CD8-positive, alpha-beta memory T cell (primary cell): ENCODE results near the gene VSTM2B. TPM values are rescaled to one million over a fixed set of nuclear protein-coding genes. Genes with fewer than 3 reads are reported as not detected.
"Not testable (repeated sequence)": the region's sequence is repeated elsewhere in the genome, so short reads cannot be mapped to it uniquely, and the experiment has no call there.

Experiments
- CTCF ChIA-PET: fragments of 350-600 bp; sonication (Branson Sonifier 250); formaldehyde crosslinking; loops from one replicate; lab custom pipeline; 2021; ENCODE audit warnings: antibody characterized with exemption; lab: Charles Lee
- POLR2A ChIA-PET: fragments of 350-600 bp; sonication (Branson Sonifier 250); formaldehyde crosslinking; loops from one replicate; lab custom pipeline; 2021; ENCODE audit warnings: antibody characterized with exemption; lab: Charles Lee
- DNase-seq, 5 donors: peaks; one replicate each; pipeline versions ENCODE4 v3.0.0 to v3.0.0-alpha.2; 2020 to 2022; ENCODE audit warnings: mixed read lengths in 1 of 5
- H3K27ac ChIP-seq: one replicate; pipeline ENCODE4 v1.7.0; 2013; ENCODE audit warnings: low read depth, mild to moderate bottlenecking, low read length, moderate library complexity
- H3K27me3 ChIP-seq: 2 replicates; pipeline ENCODE4 v1.7.0; 2013; ENCODE audit warnings: low read length, mild to moderate bottlenecking; ENCODE audit not compliant: insufficient read depth, poor library complexity, severe bottlenecking
- H3K36me3 ChIP-seq: 2 replicates; pipeline ENCODE4 v1.7.0; 2013; ENCODE audit warnings: mild to moderate bottlenecking, low read length, moderate library complexity; ENCODE audit not compliant: insufficient read depth
- H3K4me1 ChIP-seq: 2 replicates; pipeline ENCODE4 v1.7.0; 2013; ENCODE audit warnings: mild to moderate bottlenecking, low read length, moderate library complexity; ENCODE audit not compliant: insufficient read depth
- H3K4me3 ChIP-seq: 2 replicates; pipeline ENCODE4 v1.7.0; 2013; ENCODE audit warnings: mild to moderate bottlenecking, low read length
- H3K9me3 ChIP-seq: 2 replicates; pipeline ENCODE4 v1.7.0; 2013; ENCODE audit warnings: mild to moderate bottlenecking, low read length
- H3K27ac Mint-ChIP-seq, 8 donors: one replicate each; pipeline ENCODE4 v1.8.0; 2020 to 2021; ENCODE audit warnings: mixed read lengths in 8 of 8, mild to moderate bottlenecking in 6 of 8, inconsistent platforms in 3 of 8, moderate library complexity in 3 of 8
- H3K27me3 Mint-ChIP-seq, 2 donors: one replicate each; pipeline ENCODE4 v1.8.0; 2020 to 2021; ENCODE audit warnings: mixed read lengths in 2 of 2, mild to moderate bottlenecking in 1 of 2, moderate library complexity in 1 of 2
- H3K36me3 Mint-ChIP-seq, 3 donors: one replicate each; pipeline ENCODE4 v1.8.0; 2020 to 2021; ENCODE audit warnings: mixed read lengths in 3 of 3, inconsistent platforms in 1 of 3, mild to moderate bottlenecking in 1 of 3
- H3K4me1 Mint-ChIP-seq, 3 donors: one replicate each; pipeline ENCODE4 v1.8.0; 2020 to 2021; ENCODE audit warnings: mixed read lengths in 3 of 3, inconsistent platforms in 1 of 3, mild to moderate bottlenecking in 1 of 3
- H3K4me3 Mint-ChIP-seq, 7 donors: one replicate each; pipeline ENCODE4 v1.8.0; 2020 to 2021; ENCODE audit warnings: mixed read lengths in 7 of 7, mild to moderate bottlenecking in 6 of 7, moderate library complexity in 4 of 7, inconsistent platforms in 2 of 7
- H3K9me3 Mint-ChIP-seq, 5 donors: one replicate each; pipeline ENCODE4 v1.8.0; 2020 to 2022; ENCODE audit warnings: mixed read lengths in 5 of 5, mild to moderate bottlenecking in 3 of 5, moderate library complexity in 2 of 5, inconsistent platforms in 1 of 5
- polyA plus RNA-seq: library from polyadenylated mRNA; unstranded; fragments of 300-500 nt; fragmentation: Illumina TruSeq; gene quantifications from one replicate; pipeline ENCODE4 v1.2.3, GENCODE V29; 2021
- total RNA-seq, 2 experiments: library from RNA; stranded (reverse); gene quantifications; one replicate each; pipeline ENCODE4 v1.2.3, GENCODE V29; 2021

The VSTM2B gene
- total and polyA plus RNA-seq, 3 experiments from 2014 or later = not detected

- H3K4me3 ChIP-seq, CTCF ChIA-PET, H3K36me3 ChIP-seq, H3K9me3 ChIP-seq, H3K4me3 Mint-ChIP-seq, H3K27me3 ChIP-seq, POLR2A ChIA-PET, H3K4me1 ChIP-seq, H3K27ac Mint-ChIP-seq, DNase-seq, H3K4me1 Mint-ChIP-seq, H3K9me3 Mint-ChIP-seq, H3K27ac ChIP-seq, H3K36me3 Mint-ChIP-seq: not testable (repeated sequence)
- peaks cover 10 to 26% of the 10 kb centered on the region in 2 donors for H3K27me3 Mint-ChIP-seq
Observed at GRCh38 chr19:29545447-29545846, 19.7 kb downstream of the VSTM2B start.

DNA sequence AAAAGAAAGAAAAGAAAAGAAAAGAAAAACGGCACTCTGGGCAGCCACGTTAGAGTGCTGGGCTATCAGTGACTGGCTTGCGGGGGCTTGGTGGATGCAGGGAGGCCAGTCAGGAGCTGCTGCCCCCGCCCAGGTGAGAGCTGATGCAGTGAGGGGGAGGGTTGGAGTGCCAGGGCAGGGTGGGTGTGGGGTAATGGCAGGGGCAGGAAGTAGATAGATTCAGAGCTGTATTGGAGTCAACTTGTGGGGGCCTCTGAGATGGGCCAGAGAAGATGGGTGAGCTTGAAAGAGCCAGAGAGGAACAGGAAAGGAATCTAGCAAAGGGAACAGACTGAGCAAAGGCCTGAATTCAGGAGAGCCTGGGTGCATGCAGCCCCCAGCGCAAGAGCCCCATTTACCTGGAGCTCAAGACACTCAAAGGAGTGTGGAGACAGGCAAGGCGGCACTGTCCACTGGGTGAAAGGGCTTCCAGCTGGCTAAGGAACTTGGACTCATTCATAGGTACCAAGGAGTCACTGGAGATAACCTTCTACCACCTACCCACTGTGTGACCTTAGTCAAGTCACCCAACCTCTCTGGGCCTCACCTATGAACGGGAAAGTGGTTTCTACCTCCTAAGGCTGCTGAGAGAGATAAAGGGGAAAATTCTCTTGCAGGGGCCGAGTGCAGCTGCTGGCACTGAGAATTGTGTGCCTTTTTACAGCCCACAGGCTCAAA, 20.2 kb downstream of the VSTM2B start:
- Mint-ChIP-seq H3K9me3 (peaks cover 0 to 3% (median 3%) of the 10 kb centered on the region in 5 donors), H3K27ac (no peak overlapping the region), H3K27me3 (peaks cover 10 to 28% of the 10 kb centered on the region in 2 donors), H3K4me1 (no peaks in the 10 kb centered on the region), H3K4me3 (no peak overlapping the region), H3K36me3 (peaks cover 0 to 5% (median 0%) of the 10 kb centered on the region in 3 donors)
- H3K4me1 ChIP-seq = no peaks in the 10 kb centered on the region
- H3K27me3 ChIP-seq = no peaks in the 10 kb centered on the region
- H3K36me3 ChIP-seq = no peaks in the 10 kb centered on the region
- no peaks in the 10 kb centered on the region for H3K9me3 ChIP-seq
- no peak overlapping the region for H3K4me3 ChIP-seq
- DNase-seq = no peak
- ChIA-PET CTCF (no interaction called here), POLR2A (no interaction called here)
- no peak overlapping the region for H3K27ac ChIP-seq

DNA sequence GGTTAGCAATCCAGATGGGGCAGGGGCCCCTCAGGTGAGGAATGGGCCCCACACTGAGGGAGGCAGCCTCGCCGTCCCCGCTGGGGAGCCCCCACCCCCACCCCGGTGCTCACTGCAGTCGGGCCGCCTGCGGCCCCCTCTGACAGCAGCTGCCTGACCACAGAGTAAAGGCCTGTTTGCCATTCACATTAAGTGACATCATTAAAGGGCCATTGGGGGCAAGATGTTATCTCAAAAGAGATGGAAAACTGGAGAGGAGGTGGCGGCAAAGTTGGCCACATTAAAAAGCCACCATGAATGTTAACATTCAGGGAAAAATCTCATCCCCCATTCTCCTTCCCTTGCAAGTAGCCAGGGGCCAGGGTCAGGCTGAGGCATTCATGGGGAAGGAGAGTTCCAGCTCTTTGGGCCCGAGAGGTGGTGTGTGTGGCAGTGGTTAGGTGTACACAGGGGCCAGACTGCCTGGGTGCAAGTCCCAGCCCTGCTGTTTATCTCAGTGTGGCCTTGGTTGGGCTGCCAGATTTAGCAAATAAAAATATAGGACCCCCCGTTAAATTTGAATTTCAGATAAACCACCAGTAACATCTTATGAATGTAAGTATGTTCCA, 20.9 kb downstream of the VSTM2B start:
- Histone ChIP-seq H3K27me3 (no peaks in the 10 kb centered on the region), H3K9me3 (no peaks in the 10 kb centered on the region), H3K36me3 (no peaks in the 10 kb centered on the region), H3K4me3 (no peak overlapping the region), H3K4me1 (no peaks in the 10 kb centered on the region), H3K27ac (no peak overlapping the region)
- no peaks in the 10 kb centered on the region for H3K4me1 Mint-ChIP-seq
- H3K27ac Mint-ChIP-seq = no peak overlapping the region
- H3K27me3 Mint-ChIP-seq = peaks cover 10 to 28% of the 10 kb centered on the region in 2 donors
- ChIA-PET CTCF (no interaction called here), POLR2A (no interaction called here)
- H3K36me3 Mint-ChIP-seq = peaks cover 0 to 5% (median 0%) of the 10 kb centered on the region in 3 donors
- peaks cover 0 to 3% (median 3%) of the 10 kb centered on the region in 5 donors for H3K9me3 Mint-ChIP-seq
- DNase-seq = no peak
- no peak overlapping the region for H3K4me3 Mint-ChIP-seq

DNA sequence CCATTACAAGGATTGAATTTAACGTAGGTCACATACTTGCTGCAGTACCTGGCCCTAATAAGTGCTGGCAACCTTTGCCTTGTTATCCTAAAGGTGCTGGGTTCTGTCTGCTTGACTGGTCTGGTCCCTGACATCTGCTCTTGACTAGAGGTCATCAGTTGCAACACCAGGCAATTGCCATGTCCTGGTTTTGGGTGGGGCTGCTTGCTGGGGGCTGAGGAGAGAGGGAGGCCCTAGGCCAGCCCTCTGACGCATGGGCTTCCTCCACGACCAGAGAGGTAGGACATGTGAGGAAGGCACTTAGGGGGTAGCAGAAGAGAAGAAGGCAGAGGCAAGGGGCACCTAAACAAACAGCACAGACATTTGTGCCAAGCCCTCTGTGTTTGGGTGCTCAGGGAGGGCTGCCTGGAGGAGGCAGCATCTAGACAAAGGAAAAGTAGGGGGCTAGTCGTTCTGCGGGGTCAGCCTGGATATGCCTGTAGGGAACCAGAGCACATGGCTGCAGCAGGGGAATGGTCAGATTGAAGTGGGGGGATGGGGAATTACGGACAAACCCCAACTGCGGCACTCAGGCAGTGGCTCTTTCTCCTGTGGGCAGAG, 21.7 kb downstream of the VSTM2B start:
- Mint-ChIP-seq H3K27ac (no peak overlapping the region), H3K4me3 (no peak overlapping the region), H3K4me1 (no peaks in the 10 kb centered on the region), H3K9me3 (peaks cover 0 to 3% (median 3%) of the 10 kb centered on the region in 5 donors), H3K36me3 (peaks cover 0 to 5% (median 0%) of the 10 kb centered on the region in 3 donors), H3K27me3 (peaks cover 10 to 28% of the 10 kb centered on the region in 2 donors)
- ChIA-PET POLR2A (no interaction called here), CTCF (no interaction called here)
- Histone ChIP-seq H3K27me3 (no peaks in the 10 kb centered on the region), H3K4me3 (no peak overlapping the region), H3K4me1 (no peaks in the 10 kb centered on the region), H3K9me3 (no peaks in the 10 kb centered on the region), H3K36me3 (no peaks in the 10 kb centered on the region), H3K27ac (no peak overlapping the region)
- DNase-seq = no peak

DNA sequence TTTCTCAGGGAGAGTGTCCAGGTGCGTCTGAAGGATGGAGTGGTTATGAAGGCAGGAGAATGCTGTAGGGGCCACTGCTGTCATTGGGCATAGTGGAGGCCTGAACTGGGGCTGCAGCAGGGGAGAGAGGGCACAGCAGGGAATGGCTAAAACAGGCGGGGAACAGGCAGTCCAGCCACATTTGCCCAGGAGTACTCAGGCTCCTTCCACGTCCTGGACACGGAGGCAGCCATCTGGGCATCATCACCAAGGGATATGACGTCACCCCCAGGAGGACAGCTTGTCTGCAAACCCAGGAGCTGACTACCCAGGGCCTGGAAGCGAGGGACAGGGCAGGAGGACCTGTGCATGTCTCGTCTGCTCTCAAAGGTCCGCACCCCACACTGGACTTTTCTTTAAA, 22.2 kb downstream of the VSTM2B start:
- Mint-ChIP-seq H3K27me3 (peaks cover 10 to 28% of the 10 kb centered on the region in 2 donors), H3K36me3 (peaks cover 0 to 5% (median 0%) of the 10 kb centered on the region in 3 donors), H3K4me1 (no peaks in the 10 kb centered on the region), H3K27ac (no peak overlapping the region), H3K4me3 (no peak overlapping the region), H3K9me3 (peaks cover 0 to 5% (median 4%) of the 10 kb centered on the region in 5 donors)
- ChIA-PET CTCF (no interaction called here), POLR2A (no interaction called here)
- Histone ChIP-seq H3K4me3 (no peak overlapping the region), H3K36me3 (no peaks in the 10 kb centered on the region), H3K27me3 (no peaks in the 10 kb centered on the region), H3K27ac (no peak overlapping the region), H3K4me1 (no peaks in the 10 kb centered on the region), H3K9me3 (no peaks in the 10 kb centered on the region)
- DNase-seq = no peak

GRCh38 chr19:29548483-29549085, 22.8 kb downstream of the VSTM2B start:
- Mint-ChIP-seq H3K4me3 (no peak overlapping the region), H3K36me3 (peaks cover 0 to 8% (median under 1%) of the 10 kb centered on the region in 3 donors), H3K9me3 (peaks cover 2 to 11% (median 10%) of the 10 kb centered on the region in 5 donors), H3K27me3 (peaks cover 12 to 31% of the 10 kb centered on the region in 2 donors), H3K4me1 (no peaks in the 10 kb centered on the region), H3K27ac (no peak overlapping the region)
- Histone ChIP-seq H3K4me1 (no peaks in the 10 kb centered on the region), H3K27ac (no peak overlapping the region), H3K36me3 (no peaks in the 10 kb centered on the region), H3K27me3 (no peaks in the 10 kb centered on the region), H3K9me3 (no peaks in the 10 kb centered on the region), H3K4me3 (no peak overlapping the region)
- CTCF ChIA-PET = no interaction called here
- no peak for DNase-seq
- POLR2A ChIA-PET = no interaction called here

GRCh38 chr19:29549105-29550070, 23.6 kb downstream of the VSTM2B start:
- Histone ChIP-seq H3K4me3 (no peak overlapping the region), H3K27ac (no peak overlapping the region), H3K4me1 (no peaks in the 10 kb centered on the region), H3K27me3 (no peaks in the 10 kb centered on the region), H3K36me3 (no peaks in the 10 kb centered on the region), H3K9me3 (no peaks in the 10 kb centered on the region)
- Mint-ChIP-seq H3K4me3 (no peak overlapping the region), H3K9me3 (peaks cover 9 to 19% (median 18%) of the 10 kb centered on the region in 5 donors), H3K4me1 (no peaks in the 10 kb centered on the region), H3K36me3 (peaks cover 0 to 12% (median 1%) of the 10 kb centered on the region in 3 donors), H3K27ac (no peak overlapping the region), H3K27me3 (peaks cover 13 to 36% of the 10 kb centered on the region in 2 donors)
- CTCF ChIA-PET = no interaction called here
- DNase-seq = no peak
- POLR2A ChIA-PET = no interaction called here
